GM18870 (cell line): Measurements from ENCODE around the gene OR51L1.

Source experiments
- ATAC-seq: cut with Tn5 transposase; IDR thresholded peaks from one replicate; pipeline ENCODE4 v1.9.1; 2021; ENCODE audit warnings: moderate library complexity; ENCODE audit not compliant: unreplicated experiment

Gene OR51L1

GRCh38 chr11:5046754-5047330 is 52.2 kb downstream of the OR51L1 start:
- ATAC-seq: no peak
